GM12878 (cell line): Measurements from ENCODE around the gene CLSTN2. TPM values are rescaled to one million over a fixed set of nuclear protein-coding genes. Genes with fewer than 3 reads are reported as not detected.

Experiments used
- ATAC-seq: fragments of 200-7000 bp; cut with Tn5 transposase; 3 replicates; pipeline ENCODE4 v1.9.1; 2020; ENCODE audit warnings: mild to moderate bottlenecking, moderate library complexity
- BruUV-seq: library from RNA; stranded (reverse); fragments of 400-500 nt; replicated peaks from 2 replicates; lab custom pipeline; 2021; lab: Mats Ljungman, UMichigan
- CTCF ChIA-PET: fragments of 300-600 bp; sonication (Branson Sonifier 250); formaldehyde crosslinking; extraction: SDS; loops from one replicate; lab custom pipeline; 2021; ENCODE audit warnings: inconsistent platforms; lab: Yijun Ruan, JAX
- POLR2A ChIA-PET: fragments of 350-600 bp; formaldehyde crosslinking; extraction: SDS; loops from one replicate; lab custom pipeline; 2021; ENCODE audit warnings: inconsistent platforms; lab: Charles Lee
- RAD21 ChIA-PET: fragments of 300-600 bp; sonication (Branson Sonifier 250); formaldehyde crosslinking; loops from one replicate; lab custom pipeline; 2023; ENCODE audit warnings: antibody characterized with exemption; ENCODE audit not compliant: unreplicated experiment; lab: Charles Lee
- SMC1A ChIA-PET: fragments of 300-600 bp; sonication (Branson Sonifier 250); formaldehyde crosslinking; loops from one replicate; lab custom pipeline; 2023; ENCODE audit not compliant: unreplicated experiment, uncharacterized antibody; lab: Charles Lee
- DNase-seq: peaks from one replicate; pipeline ENCODE4 v3.0.0-alpha.2; 2011; ENCODE audit warnings: low read depth, low spot score
- FAIRE-seq: peaks from 3 replicates; lab custom pipeline; 2011; peaks lifted over from hg19 to GRCh38; lab: Jason Lieb, UNC
- H2AFZ ChIP-seq: 2 replicates; pipeline ENCODE4 v1.6.0; 2011; ENCODE audit warnings: low read depth, low read length, control low read depth; ENCODE audit not compliant: control insufficient read depth
- H3K27ac ChIP-seq: 2 replicates; pipeline ENCODE4 v1.5.1; 2011; ENCODE audit warnings: control low read depth; ENCODE audit not compliant: control insufficient read depth, insufficient read depth
- H3K27me3 ChIP-seq, 2 experiments: replicated peaks in 1 of 2; 2 replicates each; pipeline versions ENCODE4 v1.6.0 to v1.6.1; 2011; ENCODE audit warnings: low read length in 1 of 2; ENCODE audit not compliant: control insufficient read depth in 2 of 2, insufficient read depth in 2 of 2
- H3K36me3 ChIP-seq, 2 experiments: 2 replicates each; pipeline ENCODE4 v1.5.1; 2011; ENCODE audit warnings: low read length in 1 of 2; ENCODE audit not compliant: control insufficient read depth in 2 of 2, insufficient read depth in 2 of 2
- H3K4me1 ChIP-seq: 2 replicates; pipeline ENCODE4 v1.6.1; 2011; ENCODE audit warnings: mild to moderate bottlenecking, low read length, moderate library complexity, mixed read lengths; ENCODE audit not compliant: control insufficient read depth, insufficient read depth
- H3K4me2 ChIP-seq: 2 replicates; pipeline ENCODE4 v1.6.0; 2011; ENCODE audit warnings: control low read depth; ENCODE audit not compliant: control insufficient read depth, insufficient read depth
- H3K4me3 ChIP-seq: fragments of 200-600 bp; sonication (generic); 2 replicates; pipeline ENCODE4 v1.5.1; 2016
- H3K79me2 ChIP-seq: 2 replicates; pipeline ENCODE4 v1.6.0; 2011; ENCODE audit warnings: low read length; ENCODE audit not compliant: control insufficient read depth, insufficient read depth
- H3K9ac ChIP-seq: 2 replicates; pipeline ENCODE4 v1.8.0; 2011; ENCODE audit warnings: low read length, control low read depth, mixed read lengths; ENCODE audit not compliant: control insufficient read depth, insufficient read depth
- H3K9me3 ChIP-seq: replicated peaks from 3 replicates; pipeline ENCODE4 v1.5.1; 2011; ENCODE audit warnings: mild to moderate bottlenecking, low read length; ENCODE audit not compliant: control insufficient read depth, insufficient read depth
- H4K20me1 ChIP-seq: 2 replicates; pipeline ENCODE4 v1.6.0; 2011; ENCODE audit not compliant: control insufficient read depth, insufficient read depth
- CREB1 ChIP-seq: IDR thresholded peaks from 2 replicates; pipeline ENCODE4 v1.6.1; 2012; ENCODE audit warnings: low read depth, mild to moderate bottlenecking, inconsistent platforms
- KLF5 ChIP-seq: fragments of 450-650 bp; IDR thresholded peaks from 2 replicates; pipeline ENCODE4 v1.6.1; 2014; ENCODE audit warnings: mild to moderate bottlenecking; ENCODE audit not compliant: partially characterized antibody
- NFXL1 ChIP-seq: fragments of 450-650 bp; IDR thresholded peaks from 2 replicates; pipeline ENCODE4 v1.6.1; 2017; ENCODE audit warnings: antibody characterized with exemption, mild to moderate bottlenecking, borderline replicate concordance
- NFYA ChIP-seq: IDR thresholded peaks from 2 replicates; pipeline ENCODE4 v1.6.1; 2011; ENCODE audit warnings: low read depth, mild to moderate bottlenecking, low read length, improper control_type of control experiment, borderline replicate concordance
- NRF1 ChIP-seq: conservative IDR thresholded peaks from 2 replicates; pipeline ENCODE4 v1.6.1; 2011; ENCODE audit warnings: mild to moderate bottlenecking, low read depth, low read length, improper control_type of control experiment
- SMAD1 ChIP-seq: fragments of 450-650 bp; IDR thresholded peaks from 2 replicates; pipeline ENCODE4 v1.6.1; 2018; ENCODE audit warnings: mild to moderate bottlenecking, low read depth; ENCODE audit not compliant: partially characterized antibody
- WGBS: methylation state at CpG from one replicate; pipeline ENCODE4 v1.1.6; 2016; ENCODE audit warnings: low lambda C conversion rate; ENCODE audit not compliant: insufficient replicate concordance, insufficient coverage; ENCODE audit errors: missing lambda C conversion rate; 5-methylcytosine and 5-hydroxymethylcytosine counted together
- in situ Hi-C: fragments of 300-500 bp; cut with MboI; formaldehyde crosslinking; loops from 9 replicates; pipeline ENCODE4 v1.14.3; 2018; ENCODE audit warnings: mixed read lengths
- intact Hi-C: fragments of 100-400 bp; cut with micrococcal nuclease; formaldehyde crosslinking; loops from one replicate; pipeline ENCODE4 v1.14.2; 2022; ENCODE audit not compliant: unreplicated experiment
- polyA plus RNA-seq, 11 experiments: library from polyadenylated mRNA; depleted of rRNA in 4 of 11; unstranded in 6 of 11; stranded (reverse) in 5 of 11; fragments of >200 nt; fragmentation: Nextera tagmentation in 4 of 11; fragmentation: Illumina TruSeq in 1 of 11; extraction: Ambion mirVana in 4 of 11; extraction: Trizol in 1 of 11; gene quantifications; 1 replicate in 1 of 11; 2 replicates in 10 of 11; pipeline versions ENCODE4 v1.2.1 to v1.2.3, GENCODE V29; 2011 to 2016; ENCODE audit warnings: inconsistent platforms in 2 of 11, missing spikeins in 2 of 11, low read depth in 1 of 11
- total RNA-seq, 4 experiments: library from RNA; depleted of rRNA in 3 of 4; stranded (reverse); fragments of >200 nt in 3 of 4; fragmentation: Illumina TruSeq in 1 of 4; extraction: Trizol in 1 of 4; gene quantifications; 2 replicates each; pipeline versions ENCODE4 v1.2.1 to v1.2.3, GENCODE V29; 2013 to 2021
- TF ChIP-seq, protein P1 (sequence below), 3 experiments: IDR thresholded peaks in 2 of 3; conservative IDR thresholded peaks in 1 of 3; 2 replicates each; pipeline ENCODE4 v1.5.1; 2011; ENCODE audit warnings: low read depth in 3 of 3, low read length in 3 of 3, mild to moderate bottlenecking in 3 of 3, control low read depth in 2 of 3, moderate library complexity in 2 of 3, inconsistent platforms in 1 of 3, mixed read lengths in 1 of 3; ENCODE audit not compliant: control insufficient read depth in 2 of 3, insufficient read depth in 1 of 3; ENCODE audit errors: extremely low read depth in 1 of 3
- TF ChIP-seq, protein P2 (sequence below): fragments of 450-650 bp; formaldehyde crosslinking; IDR thresholded peaks from 2 replicates; pipeline ENCODE4 v1.4.0; 2020; ENCODE audit warnings: mild to moderate bottlenecking, moderate library complexity
- TF ChIP-seq, protein P3 (sequence below): fragments of 450-650 bp; IDR thresholded peaks from 2 replicates; pipeline ENCODE4 v1.6.1; 2017; ENCODE audit warnings: mild to moderate bottlenecking, moderate library complexity
- TF ChIP-seq, protein P4 (sequence below): fragments of 450-650 bp; IDR thresholded peaks from 2 replicates; pipeline ENCODE4 v1.6.1; 2018; ENCODE audit warnings: mild to moderate bottlenecking, low read depth, moderate library complexity; ENCODE audit not compliant: partially characterized antibody

The CLSTN2 gene
- total and polyA plus RNA-seq, 10 of the 15 experiments (the other 5 are each of a cell fraction or from before 2014, with no cell fraction given), result under 0.01 to 0.10 (median under 0.01) TPM; not detected in 5

DNA sequence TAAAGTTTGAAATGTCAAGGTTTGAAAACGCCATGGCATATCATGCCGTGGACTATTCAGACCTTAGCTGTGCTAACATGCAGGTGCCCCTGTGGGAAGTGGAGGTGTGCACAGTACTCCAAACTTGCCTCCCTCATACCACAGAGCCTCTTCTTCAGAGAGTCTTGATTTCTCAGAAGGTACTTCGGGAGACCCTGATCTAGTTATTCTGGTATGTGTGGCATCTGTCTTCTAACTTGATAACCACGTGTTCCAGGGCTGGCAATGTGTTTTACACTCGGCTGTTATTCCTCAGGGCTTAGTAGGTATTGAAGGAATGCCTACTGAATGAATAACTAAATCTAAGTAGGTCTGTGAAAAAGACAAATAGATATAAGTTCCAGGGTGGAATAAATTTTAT is 309.9 kb downstream of the CLSTN2 start:
- Histone ChIP-seq H3K27me3 (no peaks in the 10 kb centered on the region), H4K20me1 (no peaks in the 10 kb centered on the region; the same call in 1 of the 2 replicates), H3K4me3 (no peak overlapping the region), H3K27ac (no peak overlapping the region), H3K9ac (no peak overlapping the region), H3K79me2 (no peaks in the 10 kb centered on the region), H2AFZ (no peak overlapping the region), H3K9me3 (no peaks in the 10 kb centered on the region), H3K36me3 (no peaks in the 10 kb centered on the region), H3K4me1 (no peaks in the 10 kb centered on the region), H3K4me2 (no peak overlapping the region)
- CTCF ChIA-PET, result interaction anchor here (1.4 kb wide), 1 partner anchor 11 kb away, joined by 5 read pairs; no protein-coding TSS in a partner anchor
- ATAC-seq (no peak), DNase-seq (no peak), FAIRE-seq (no peak)
- RAD21 ChIA-PET, result no interaction called here
- intact Hi-C loops (no loop called here), in situ Hi-C loops (no loop called here)
- BruUV-seq, result no TSS peak
- POLR2A ChIA-PET, result no interaction called here
- SMC1A ChIA-PET, result interaction anchor here (1.5 kb wide), 1 partner anchor 572 kb away, joined by 3 read pairs; no protein-coding TSS in a partner anchor
- WGBS, result under 1% methylated on average over 5 of the region's 5 CpGs
- no peak for TF ChIP-seq CREB1
- TF ChIP-seq, protein P1, sequence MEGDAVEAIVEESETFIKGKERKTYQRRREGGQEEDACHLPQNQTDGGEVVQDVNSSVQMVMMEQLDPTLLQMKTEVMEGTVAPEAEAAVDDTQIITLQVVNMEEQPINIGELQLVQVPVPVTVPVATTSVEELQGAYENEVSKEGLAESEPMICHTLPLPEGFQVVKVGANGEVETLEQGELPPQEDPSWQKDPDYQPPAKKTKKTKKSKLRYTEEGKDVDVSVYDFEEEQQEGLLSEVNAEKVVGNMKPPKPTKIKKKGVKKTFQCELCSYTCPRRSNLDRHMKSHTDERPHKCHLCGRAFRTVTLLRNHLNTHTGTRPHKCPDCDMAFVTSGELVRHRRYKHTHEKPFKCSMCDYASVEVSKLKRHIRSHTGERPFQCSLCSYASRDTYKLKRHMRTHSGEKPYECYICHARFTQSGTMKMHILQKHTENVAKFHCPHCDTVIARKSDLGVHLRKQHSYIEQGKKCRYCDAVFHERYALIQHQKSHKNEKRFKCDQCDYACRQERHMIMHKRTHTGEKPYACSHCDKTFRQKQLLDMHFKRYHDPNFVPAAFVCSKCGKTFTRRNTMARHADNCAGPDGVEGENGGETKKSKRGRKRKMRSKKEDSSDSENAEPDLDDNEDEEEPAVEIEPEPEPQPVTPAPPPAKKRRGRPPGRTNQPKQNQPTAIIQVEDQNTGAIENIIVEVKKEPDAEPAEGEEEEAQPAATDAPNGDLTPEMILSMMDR (IDR thresholded peaks at IDR 0.05 in 2 of 3, conservative IDR thresholded peaks at IDR 0.05 in 1 of 3; ENCODE audit: control insufficient read depth in 2 of 3, extremely low read depth in 1 of 3, insufficient read depth in 1 of 3, low read depth in 3 of 3, low read length in 3 of 3), result no peak
- no peak for TF ChIP-seq NFXL1
- no peak for TF ChIP-seq SMAD1
- TF ChIP-seq, protein P2, sequence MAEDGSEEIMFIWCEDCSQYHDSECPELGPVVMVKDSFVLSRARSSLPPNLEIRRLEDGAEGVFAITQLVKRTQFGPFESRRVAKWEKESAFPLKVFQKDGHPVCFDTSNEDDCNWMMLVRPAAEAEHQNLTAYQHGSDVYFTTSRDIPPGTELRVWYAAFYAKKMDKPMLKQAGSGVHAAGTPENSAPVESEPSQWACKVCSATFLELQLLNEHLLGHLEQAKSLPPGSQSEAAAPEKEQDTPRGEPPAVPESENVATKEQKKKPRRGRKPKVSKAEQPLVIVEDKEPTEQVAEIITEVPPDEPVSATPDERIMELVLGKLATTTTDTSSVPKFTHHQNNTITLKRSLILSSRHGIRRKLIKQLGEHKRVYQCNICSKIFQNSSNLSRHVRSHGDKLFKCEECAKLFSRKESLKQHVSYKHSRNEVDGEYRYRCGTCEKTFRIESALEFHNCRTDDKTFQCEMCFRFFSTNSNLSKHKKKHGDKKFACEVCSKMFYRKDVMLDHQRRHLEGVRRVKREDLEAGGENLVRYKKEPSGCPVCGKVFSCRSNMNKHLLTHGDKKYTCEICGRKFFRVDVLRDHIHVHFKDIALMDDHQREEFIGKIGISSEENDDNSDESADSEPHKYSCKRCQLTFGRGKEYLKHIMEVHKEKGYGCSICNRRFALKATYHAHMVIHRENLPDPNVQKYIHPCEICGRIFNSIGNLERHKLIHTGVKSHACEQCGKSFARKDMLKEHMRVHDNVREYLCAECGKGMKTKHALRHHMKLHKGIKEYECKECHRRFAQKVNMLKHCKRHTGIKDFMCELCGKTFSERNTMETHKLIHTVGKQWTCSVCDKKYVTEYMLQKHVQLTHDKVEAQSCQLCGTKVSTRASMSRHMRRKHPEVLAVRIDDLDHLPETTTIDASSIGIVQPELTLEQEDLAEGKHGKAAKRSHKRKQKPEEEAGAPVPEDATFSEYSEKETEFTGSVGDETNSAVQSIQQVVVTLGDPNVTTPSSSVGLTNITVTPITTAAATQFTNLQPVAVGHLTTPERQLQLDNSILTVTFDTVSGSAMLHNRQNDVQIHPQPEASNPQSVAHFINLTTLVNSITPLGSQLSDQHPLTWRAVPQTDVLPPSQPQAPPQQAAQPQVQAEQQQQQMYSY (CRISPR knock-in tag), result no peak
- TF ChIP-seq, protein P3, sequence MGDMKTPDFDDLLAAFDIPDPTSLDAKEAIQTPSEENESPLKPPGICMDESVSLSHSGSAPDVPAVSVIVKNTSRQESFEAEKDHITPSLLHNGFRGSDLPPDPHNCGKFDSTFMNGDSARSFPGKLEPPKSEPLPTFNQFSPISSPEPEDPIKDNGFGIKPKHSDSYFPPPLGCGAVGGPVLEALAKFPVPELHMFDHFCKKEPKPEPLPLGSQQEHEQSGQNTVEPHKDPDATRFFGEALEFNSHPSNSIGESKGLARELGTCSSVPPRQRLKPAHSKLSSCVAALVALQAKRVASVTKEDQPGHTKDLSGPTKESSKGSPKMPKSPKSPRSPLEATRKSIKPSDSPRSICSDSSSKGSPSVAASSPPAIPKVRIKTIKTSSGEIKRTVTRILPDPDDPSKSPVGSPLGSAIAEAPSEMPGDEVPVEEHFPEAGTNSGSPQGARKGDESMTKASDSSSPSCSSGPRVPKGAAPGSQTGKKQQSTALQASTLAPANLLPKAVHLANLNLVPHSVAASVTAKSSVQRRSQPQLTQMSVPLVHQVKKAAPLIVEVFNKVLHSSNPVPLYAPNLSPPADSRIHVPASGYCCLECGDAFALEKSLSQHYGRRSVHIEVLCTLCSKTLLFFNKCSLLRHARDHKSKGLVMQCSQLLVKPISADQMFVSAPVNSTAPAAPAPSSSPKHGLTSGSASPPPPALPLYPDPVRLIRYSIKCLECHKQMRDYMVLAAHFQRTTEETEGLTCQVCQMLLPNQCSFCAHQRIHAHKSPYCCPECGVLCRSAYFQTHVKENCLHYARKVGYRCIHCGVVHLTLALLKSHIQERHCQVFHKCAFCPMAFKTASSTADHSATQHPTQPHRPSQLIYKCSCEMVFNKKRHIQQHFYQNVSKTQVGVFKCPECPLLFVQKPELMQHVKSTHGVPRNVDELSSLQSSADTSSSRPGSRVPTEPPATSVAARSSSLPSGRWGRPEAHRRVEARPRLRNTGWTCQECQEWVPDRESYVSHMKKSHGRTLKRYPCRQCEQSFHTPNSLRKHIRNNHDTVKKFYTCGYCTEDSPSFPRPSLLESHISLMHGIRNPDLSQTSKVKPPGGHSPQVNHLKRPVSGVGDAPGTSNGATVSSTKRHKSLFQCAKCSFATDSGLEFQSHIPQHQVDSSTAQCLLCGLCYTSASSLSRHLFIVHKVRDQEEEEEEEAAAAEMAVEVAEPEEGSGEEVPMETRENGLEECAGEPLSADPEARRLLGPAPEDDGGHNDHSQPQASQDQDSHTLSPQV, result no peak
- no peak for TF ChIP-seq NRF1
- no peak for TF ChIP-seq NFYA
- TF ChIP-seq KLF5, result no peak
- TF ChIP-seq, protein P4, sequence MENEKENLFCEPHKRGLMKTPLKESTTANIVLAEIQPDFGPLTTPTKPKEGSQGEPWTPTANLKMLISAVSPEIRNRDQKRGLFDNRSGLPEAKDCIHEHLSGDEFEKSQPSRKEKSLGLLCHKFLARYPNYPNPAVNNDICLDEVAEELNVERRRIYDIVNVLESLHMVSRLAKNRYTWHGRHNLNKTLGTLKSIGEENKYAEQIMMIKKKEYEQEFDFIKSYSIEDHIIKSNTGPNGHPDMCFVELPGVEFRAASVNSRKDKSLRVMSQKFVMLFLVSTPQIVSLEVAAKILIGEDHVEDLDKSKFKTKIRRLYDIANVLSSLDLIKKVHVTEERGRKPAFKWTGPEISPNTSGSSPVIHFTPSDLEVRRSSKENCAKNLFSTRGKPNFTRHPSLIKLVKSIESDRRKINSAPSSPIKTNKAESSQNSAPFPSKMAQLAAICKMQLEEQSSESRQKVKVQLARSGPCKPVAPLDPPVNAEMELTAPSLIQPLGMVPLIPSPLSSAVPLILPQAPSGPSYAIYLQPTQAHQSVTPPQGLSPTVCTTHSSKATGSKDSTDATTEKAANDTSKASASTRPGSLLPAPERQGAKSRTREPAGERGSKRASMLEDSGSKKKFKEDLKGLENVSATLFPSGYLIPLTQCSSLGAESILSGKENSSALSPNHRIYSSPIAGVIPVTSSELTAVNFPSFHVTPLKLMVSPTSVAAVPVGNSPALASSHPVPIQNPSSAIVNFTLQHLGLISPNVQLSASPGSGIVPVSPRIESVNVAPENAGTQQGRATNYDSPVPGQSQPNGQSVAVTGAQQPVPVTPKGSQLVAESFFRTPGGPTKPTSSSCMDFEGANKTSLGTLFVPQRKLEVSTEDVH, result no peak
